OCI-LY1 (cell line): ENCODE results near the gene PPM1N.

ENCODE experiments used
- H2AFZ ChIP-seq: fragments of 200-600 bp; sonication (generic), shearing (Covaris generic); 2 replicates; pipeline ENCODE4 v1.6.0; 2014; ENCODE audit warnings: antibody characterized with exemption, mild to moderate bottlenecking, low read length
- H3F3A ChIP-seq: fragments of 200-600 bp; sonication (generic), shearing (Covaris generic); 2 replicates; pipeline ENCODE4 v1.6.0; 2014; ENCODE audit warnings: mild to moderate bottlenecking, antibody characterized with exemption, low read length, moderate library complexity; ENCODE audit not compliant: insufficient read depth
- H3K27ac ChIP-seq: fragments of 200-600 bp; sonication (generic); 2 replicates; pipeline ENCODE4 v1.5.1; 2014; ENCODE audit warnings: low read length, mixed run types, mild to moderate bottlenecking, low read depth; ENCODE audit not compliant: poor library complexity, severe bottlenecking
- H3K27me3 ChIP-seq: fragments of 200-600 bp; sonication (generic); 2 replicates; pipeline ENCODE4 v1.6.0; 2014; ENCODE audit warnings: antibody characterized with exemption, mild to moderate bottlenecking, low read length, moderate library complexity; ENCODE audit not compliant: insufficient read depth
- H3K36me3 ChIP-seq: fragments of 200-600 bp; sonication (generic); 2 replicates; pipeline ENCODE4 v1.6.1; 2014; ENCODE audit warnings: mild to moderate bottlenecking, antibody characterized with exemption, low read length, moderate library complexity, mixed read lengths; ENCODE audit not compliant: insufficient read depth
- H3K4me1 ChIP-seq: fragments of 200-600 bp; sonication (generic); 2 replicates; pipeline ENCODE4 v1.5.1; 2014; ENCODE audit warnings: mild to moderate bottlenecking, low read length, moderate library complexity; ENCODE audit not compliant: insufficient read depth, severe bottlenecking
- H3K4me2 ChIP-seq: fragments of 200-600 bp; sonication (generic), shearing (Covaris generic); 2 replicates; pipeline ENCODE4 v1.6.1; 2014; ENCODE audit warnings: low read length
- H3K4me3 ChIP-seq: fragments of 200-600 bp; sonication (generic); 2 replicates; pipeline ENCODE4 v1.5.1; 2014; ENCODE audit warnings: low read length, low read depth, mild to moderate bottlenecking, mixed read lengths; ENCODE audit not compliant: poor library complexity, severe bottlenecking
- H3K79me2 ChIP-seq: fragments of 200-600 bp; shearing (Covaris generic); 2 replicates; pipeline ENCODE4 v1.6.1; 2016; ENCODE audit warnings: mixed run types, low read length, mixed read lengths; ENCODE audit not compliant: insufficient read depth
- H3K9ac ChIP-seq: fragments of 200-600 bp; sonication (generic), shearing (Covaris generic); 2 replicates; pipeline ENCODE4 v1.6.1; 2014; ENCODE audit warnings: mild to moderate bottlenecking, low read length, mixed read lengths
- H3K9me2 ChIP-seq: fragments of 200-600 bp; sonication (generic), shearing (Covaris generic); 2 replicates; pipeline ENCODE4 v1.6.1; 2014; ENCODE audit warnings: low read depth, mild to moderate bottlenecking, low read length, mixed read lengths
- H3K9me3 ChIP-seq: fragments of 200-600 bp; shearing (Covaris generic); 2 replicates; pipeline ENCODE4 v1.6.1; 2014; ENCODE audit warnings: low read length, mixed read lengths
- H4K20me1 ChIP-seq: fragments of 200-600 bp; sonication (generic), shearing (Covaris generic); 2 replicates; pipeline ENCODE4 v1.6.0; 2016; ENCODE audit warnings: mild to moderate bottlenecking, low read length; ENCODE audit not compliant: insufficient read depth
- CTCF ChIP-seq: fragments of 200-600 bp; sonication (generic), shearing (Covaris generic); IDR thresholded peaks from 2 replicates; pipeline ENCODE4 v1.5.1; 2017; ENCODE audit warnings: mild to moderate bottlenecking, antibody characterized with exemption, low read length, moderate library complexity, mixed read lengths
- EZH2 ChIP-seq: fragments of 200-600 bp; sonication (generic), shearing (Covaris generic); IDR thresholded peaks from 2 replicates; pipeline ENCODE4 v1.8.0; 2017; ENCODE audit warnings: borderline replicate concordance, mixed run types, mild to moderate bottlenecking, antibody characterized with exemption, low read length, moderate library complexity, mixed read lengths

The PPM1N gene

GRCh38 chr19:45492137-45492626 is 6.1 kb upstream of the PPM1N start:
- Histone ChIP-seq H3K9me2 (no peaks in the 10 kb centered on the region), H3K4me2 (peak overlapping the region; percentile 70), H2AFZ (no peak overlapping the region), H4K20me1 (no peaks in the 10 kb centered on the region), H3F3A (no peaks in the 10 kb centered on the region; the same call in 1 of the 2 replicates), H3K4me1 (peaks cover 22% of the 10 kb centered on the region), H3K9ac (no peak overlapping the region), H3K27ac (no peak overlapping the region), H3K79me2 (no peaks in the 10 kb centered on the region), H3K36me3 (no peaks in the 10 kb centered on the region), H3K4me3 (peak overlapping the region; percentile 60), H3K9me3 (no peaks in the 10 kb centered on the region), H3K27me3 (0 out of 2 replicates have a peak, but pooled peaks cover 4% of the 10 kb centered on the region)
- TF ChIP-seq EZH2 (no peak), CTCF (no peak)

- Histone ChIP-seq H2AFZ (0 out of 2 replicates have a peak overlapping the region, but pooled peaks have one; percentile 35), H3K4me3 (peak overlapping the region; percentile 60), H3K27ac (peak overlapping the region; percentile 28), H3K36me3 (no peaks in the 10 kb centered on the region), H3K27me3 (0 out of 2 replicates have a peak, but pooled peaks cover 4% of the 10 kb centered on the region), H3K9me3 (no peaks in the 10 kb centered on the region), H3K79me2 (no peaks in the 10 kb centered on the region), H3K4me1 (peaks cover 27% of the 10 kb centered on the region), H3K9ac (peak overlapping the region; percentile 60), H3K4me2 (peak overlapping the region; percentile 70), H3F3A (peaks cover 1% of the 10 kb centered on the region; the same call in 1 of the 2 replicates), H3K9me2 (no peaks in the 10 kb centered on the region), H4K20me1 (no peaks in the 10 kb centered on the region)
- no peak for TF ChIP-seq CTCF
- no peak for TF ChIP-seq EZH2
These were observed 5.4 kb upstream of the PPM1N start for GRCh38 chr19:45492627-45493470.

GRCh38 chr19:45494261-45494916 is 3.9 kb upstream of the PPM1N start:
- H3K4me2 ChIP-seq, result no peak overlapping the region

More at GRCh38 chr19:45494261-45494916, 3.9 kb upstream of the PPM1N start:
- H3K27me3 ChIP-seq, result 0 out of 2 replicates have a peak, but pooled peaks cover 4% of the 10 kb centered on the region
- no peaks in the 10 kb centered on the region for H3K36me3 ChIP-seq
- peaks cover 5% of the 10 kb centered on the region; the same call in 1 of the 2 replicates for H3F3A ChIP-seq
- TF ChIP-seq EZH2 (no peak), CTCF (no peak)
- H3K79me2 ChIP-seq, result no peaks in the 10 kb centered on the region
- no peak overlapping the region for H3K9ac ChIP-seq
- H3K9me2 ChIP-seq, result no peaks in the 10 kb centered on the region
- no peak overlapping the region for H3K27ac ChIP-seq
- H3K9me3 ChIP-seq, result no peaks in the 10 kb centered on the region
- no peaks in the 10 kb centered on the region for H4K20me1 ChIP-seq
- H2AFZ ChIP-seq, result no peak overlapping the region
- peaks cover 39% of the 10 kb centered on the region for H3K4me1 ChIP-seq
- no peak overlapping the region for H3K4me3 ChIP-seq
